GM20000 (cell line): ENCODE results near the gene FGF21.

Experiments
- DNase-seq: peaks from one replicate; pipeline ENCODE4 v3.0.0; 2012; ENCODE audit warnings: low spot score
- TF ChIP-seq, protein P1 (sequence below): IDR thresholded peaks from 2 replicates; pipeline ENCODE4 v1.5.1; 2012; ENCODE audit warnings: mild to moderate bottlenecking, control low read depth; ENCODE audit errors: extremely low read depth, missing control alignments

The FGF21 gene, protein sequence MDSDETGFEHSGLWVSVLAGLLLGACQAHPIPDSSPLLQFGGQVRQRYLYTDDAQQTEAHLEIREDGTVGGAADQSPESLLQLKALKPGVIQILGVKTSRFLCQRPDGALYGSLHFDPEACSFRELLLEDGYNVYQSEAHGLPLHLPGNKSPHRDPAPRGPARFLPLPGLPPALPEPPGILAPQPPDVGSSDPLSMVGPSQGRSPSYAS

DNA sequence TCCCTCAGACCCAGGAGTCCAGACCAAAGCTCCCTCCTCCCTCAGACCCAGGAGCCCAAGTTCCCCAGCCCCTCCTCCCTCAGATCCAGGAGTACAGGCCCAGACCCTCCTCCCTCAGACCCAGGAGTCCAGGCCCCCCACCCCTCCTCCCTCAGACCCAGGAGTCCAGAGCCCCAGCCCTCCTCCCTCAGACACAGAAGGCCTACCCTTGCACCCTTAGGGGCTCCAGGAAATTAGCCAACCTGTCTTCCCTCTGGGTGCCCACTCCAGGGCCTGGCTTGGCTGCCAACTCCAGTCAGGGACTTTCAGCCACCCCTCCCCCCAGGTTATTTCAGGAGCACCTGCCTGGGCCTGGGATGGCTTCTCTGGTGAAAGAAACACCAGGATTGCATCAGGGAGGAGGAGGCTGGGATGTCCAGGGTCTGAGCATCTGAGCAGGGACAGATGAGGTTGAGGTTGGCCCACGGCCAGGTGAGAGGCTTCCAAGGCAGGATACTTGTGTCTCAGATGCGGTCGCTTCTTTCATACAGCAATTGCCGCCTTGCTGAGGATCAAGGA, at the start of gene FGF21:
FGF21 (plus strand) TSS at position 441 of the 558 bp plus-strand sequence. CDS start 713 bp downstream, outside the sequence.
- TF ChIP-seq, protein P1, sequence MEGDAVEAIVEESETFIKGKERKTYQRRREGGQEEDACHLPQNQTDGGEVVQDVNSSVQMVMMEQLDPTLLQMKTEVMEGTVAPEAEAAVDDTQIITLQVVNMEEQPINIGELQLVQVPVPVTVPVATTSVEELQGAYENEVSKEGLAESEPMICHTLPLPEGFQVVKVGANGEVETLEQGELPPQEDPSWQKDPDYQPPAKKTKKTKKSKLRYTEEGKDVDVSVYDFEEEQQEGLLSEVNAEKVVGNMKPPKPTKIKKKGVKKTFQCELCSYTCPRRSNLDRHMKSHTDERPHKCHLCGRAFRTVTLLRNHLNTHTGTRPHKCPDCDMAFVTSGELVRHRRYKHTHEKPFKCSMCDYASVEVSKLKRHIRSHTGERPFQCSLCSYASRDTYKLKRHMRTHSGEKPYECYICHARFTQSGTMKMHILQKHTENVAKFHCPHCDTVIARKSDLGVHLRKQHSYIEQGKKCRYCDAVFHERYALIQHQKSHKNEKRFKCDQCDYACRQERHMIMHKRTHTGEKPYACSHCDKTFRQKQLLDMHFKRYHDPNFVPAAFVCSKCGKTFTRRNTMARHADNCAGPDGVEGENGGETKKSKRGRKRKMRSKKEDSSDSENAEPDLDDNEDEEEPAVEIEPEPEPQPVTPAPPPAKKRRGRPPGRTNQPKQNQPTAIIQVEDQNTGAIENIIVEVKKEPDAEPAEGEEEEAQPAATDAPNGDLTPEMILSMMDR, result no peak
- no peak for DNase-seq

DNA sequence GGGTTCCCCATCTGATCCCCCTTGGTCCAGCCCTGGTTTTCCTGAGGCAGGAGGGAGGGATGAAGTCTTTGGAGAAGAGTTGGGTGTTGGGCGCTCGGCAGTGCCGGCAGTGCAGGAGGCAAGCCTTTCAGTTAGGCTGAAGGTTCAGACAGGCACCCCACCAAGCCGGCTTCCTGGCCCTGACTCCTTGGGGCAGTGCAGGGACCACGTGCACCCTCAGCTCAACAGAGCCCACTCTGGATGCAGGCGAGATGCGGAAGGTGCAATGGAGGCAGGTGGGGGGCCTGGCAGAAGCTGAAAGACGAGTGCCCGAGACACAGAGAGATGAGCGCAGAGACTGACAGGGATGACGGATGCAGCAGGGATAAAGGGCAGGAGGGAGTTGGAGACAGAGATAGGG, 46.9 kb upstream of the FGF21 start:
- DNase-seq, result no peak
- TF ChIP-seq, protein P1, result no peak

DNA sequence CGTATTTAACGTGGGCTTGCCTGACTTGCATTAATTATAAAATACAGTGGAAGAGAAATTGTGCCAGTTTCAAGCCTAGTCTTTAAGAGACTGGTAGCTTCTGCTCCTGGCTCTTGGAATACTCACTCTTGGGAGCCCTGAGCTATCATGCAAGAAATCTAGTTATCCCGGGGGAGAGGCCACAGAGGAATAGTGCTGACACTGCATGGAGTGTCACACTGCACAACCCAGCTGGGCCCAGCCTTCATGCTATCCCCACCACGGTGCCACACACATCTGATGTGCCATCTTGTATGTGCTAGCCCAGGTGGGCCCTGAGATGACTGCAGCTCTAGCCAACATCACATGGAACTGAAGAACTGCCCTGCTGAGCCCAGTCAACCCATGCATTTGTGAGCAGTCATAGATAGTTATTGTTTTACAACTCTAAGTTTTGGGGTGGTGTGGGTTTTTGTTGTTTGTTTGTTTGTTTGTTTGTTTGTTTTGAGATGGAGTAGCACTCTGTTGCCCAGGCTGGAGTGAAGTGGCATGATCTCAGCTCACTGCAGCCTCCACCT, 44.1 kb upstream of the FGF21 start:
- no peak for DNase-seq
- TF ChIP-seq, protein P1, result no peak

DNA sequence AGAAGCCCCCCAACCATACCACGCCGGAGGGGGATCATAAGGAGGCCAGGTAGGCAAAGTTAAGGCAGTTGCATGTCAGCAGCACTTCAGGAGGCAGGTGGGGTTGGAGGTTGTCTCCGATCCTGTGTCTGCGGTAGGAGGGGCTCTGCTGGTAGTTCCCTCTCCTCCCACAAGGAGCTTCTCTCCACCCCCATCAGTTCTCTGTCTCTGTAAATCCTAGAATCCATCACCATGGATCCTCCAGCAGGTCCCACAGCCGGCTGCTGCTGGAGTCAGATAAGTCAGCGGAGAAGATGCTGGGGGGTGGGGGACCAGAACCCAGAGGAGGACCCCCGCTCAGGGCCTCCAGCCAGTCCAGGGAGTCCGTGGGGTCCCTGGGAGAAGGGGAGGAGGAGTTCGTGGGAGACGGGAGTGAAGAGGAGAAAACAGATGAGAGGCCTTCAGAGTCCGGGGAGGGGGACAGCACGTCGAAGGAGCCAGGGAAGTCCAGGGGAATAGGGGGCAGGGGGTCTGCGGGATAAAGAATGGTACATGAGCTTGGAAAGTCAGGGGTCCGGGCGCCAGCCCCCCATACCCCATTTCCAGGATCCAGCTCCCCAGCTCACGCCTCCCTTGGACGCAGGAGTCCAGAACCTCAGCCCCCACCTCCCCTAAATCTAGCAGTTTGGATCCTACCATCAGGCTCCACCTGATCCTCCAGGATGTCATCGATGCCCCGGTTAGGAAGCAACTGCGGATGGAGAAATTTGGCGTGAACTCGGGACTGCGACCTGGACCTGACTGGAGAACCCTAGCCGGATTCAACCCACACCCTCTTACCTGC, 42.1 kb upstream of the FGF21 start:
- DNase-seq, result peak; percentile 33
- TF ChIP-seq, protein P1, result no peak

DNA sequence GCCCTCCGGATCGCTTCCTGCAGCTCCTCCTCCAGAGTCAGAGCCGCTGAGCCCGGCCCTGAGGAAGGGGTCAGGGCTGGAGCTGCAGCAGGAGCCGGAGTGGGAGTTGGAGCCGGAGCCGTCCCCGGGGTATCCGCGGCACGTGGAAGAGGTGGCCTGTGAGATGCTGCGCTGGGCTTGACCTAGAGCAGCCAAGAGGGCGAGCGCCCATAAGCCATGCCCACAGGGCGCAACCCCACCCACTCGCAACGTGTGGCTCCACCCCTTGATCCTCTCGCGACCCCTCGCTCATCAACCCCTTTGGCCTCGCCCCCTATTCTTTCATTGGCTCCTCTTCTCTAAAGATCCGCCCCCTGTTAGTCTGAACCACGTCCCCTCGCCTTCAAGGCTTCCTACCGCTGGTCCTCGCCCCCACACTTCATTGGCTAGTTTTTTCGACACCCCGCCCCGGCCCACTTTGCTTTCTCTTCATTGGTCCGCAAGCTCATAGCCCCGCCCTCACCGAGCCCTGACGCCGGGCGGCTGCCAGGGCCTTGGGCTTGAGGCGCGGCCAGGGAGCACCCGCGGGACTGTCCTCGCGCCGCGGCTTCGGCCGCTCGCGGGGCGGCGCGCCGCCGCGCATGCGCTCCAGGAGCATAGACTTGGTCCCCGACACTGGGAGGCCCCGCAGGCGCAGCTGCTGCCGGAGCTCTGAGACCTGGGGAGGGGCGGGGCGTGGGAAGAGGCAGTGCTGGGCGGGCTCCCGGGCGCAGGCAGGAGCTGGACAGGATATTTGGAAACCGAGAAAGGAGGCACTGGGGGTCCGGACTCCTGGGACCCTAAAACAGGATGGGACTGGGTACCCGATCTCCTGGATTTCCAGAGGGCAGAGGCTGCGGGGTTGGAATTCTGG, 41.2 kb upstream of the FGF21 start:
- peak; percentile 99 for DNase-seq
- TF ChIP-seq, protein P1, result no peak

DNA sequence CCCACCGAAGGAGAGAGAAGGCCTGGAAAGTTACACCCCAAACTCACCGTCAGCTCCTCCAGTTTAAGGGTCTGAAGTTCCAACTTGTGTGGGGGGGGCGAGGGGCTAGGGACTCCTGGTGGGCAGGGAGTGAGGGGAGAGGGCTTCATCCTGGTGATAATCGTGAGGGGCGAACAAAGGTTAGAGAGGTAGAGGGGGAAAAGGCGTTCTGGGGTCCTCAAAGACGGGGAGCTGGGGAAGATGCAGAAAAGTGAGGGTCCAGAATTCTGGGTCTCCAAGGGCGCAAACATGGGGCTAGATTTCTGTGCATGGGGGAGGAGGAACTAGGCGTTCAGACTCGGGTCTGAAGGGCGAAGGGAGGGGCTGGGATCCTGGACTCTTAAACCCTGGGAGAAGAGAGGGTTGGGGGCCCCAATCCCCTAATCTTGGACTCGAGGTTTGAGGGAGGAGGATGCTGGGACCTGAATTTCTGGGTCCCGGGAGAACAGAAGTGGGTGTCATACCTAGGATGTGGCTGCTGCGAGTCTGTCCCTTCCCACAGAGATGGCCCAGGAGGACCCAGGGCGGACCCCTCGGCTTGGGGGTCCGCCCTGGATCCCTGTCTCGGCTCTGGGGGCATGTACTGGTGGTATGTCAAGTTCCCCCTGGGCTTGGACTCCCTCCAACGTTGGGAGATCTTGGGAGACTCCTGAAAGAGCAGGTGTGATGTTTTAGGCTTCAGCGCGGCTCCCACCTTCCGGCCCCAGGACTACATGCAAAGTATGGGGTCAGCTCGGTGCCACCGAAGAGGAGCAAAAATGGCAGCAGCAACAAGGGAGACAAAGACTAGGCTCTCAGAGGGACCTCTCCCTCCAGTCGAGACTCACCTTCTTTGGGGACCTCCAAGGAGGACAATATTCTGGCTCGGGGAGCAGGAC, 40.3 kb upstream of the FGF21 start:
- DNase-seq, result peak; percentile 17
- TF ChIP-seq, protein P1, result no peak
